ENCODE results near the gene BIRC6.
"Not testable (repeated sequence)": the region's sequence is repeated elsewhere in the genome, so short reads cannot be mapped to it uniquely, and the experiment has no call there.

Gene BIRC6

GRCh38 chr2:32356681-32357317 lies at the start of gene BIRC6:
Gene BIRC6, plus strand, starts transcription at chr2:32357023. Its CDS starts 139 bp downstream, at chr2:32357162.
- peak within 1 kb of the TSS; percentile 64 to 95 for H3K4me3 ChIP-seq (ENCODE audit: low read length in 2 of 2)
- H3K4me1 ChIP-seq (ENCODE audit: control insufficient read depth, insufficient read depth, low read length), result peaks cover 9% of the 10 kb centered on the region
- H3K36me3 ChIP-seq (ENCODE audit: control insufficient read depth in 2 of 2, insufficient read depth in 2 of 2, low read length in 2 of 2), result no peaks in the 10 kb centered on the region
- peak within 1 kb of the TSS; percentile 88 to 95 for H3K9ac ChIP-seq (ENCODE audit: low read length in 2 of 2)
- H3K27ac ChIP-seq (ENCODE audit: low read length), result peak within 1 kb of the TSS; percentile 92
- no peaks in the 10 kb centered on the region for H3K9me3 ChIP-seq (ENCODE audit: control insufficient read depth in 2 of 2, low read length in 2 of 2)
- no peaks in the 10 kb centered on the region for H3K27me3 ChIP-seq (ENCODE audit: control insufficient read depth in 1 of 2, insufficient read depth in 2 of 2, low read length in 2 of 2)

- no peaks in the 10 kb centered on the region for H3K9me3 ChIP-seq (ENCODE audit: control insufficient read depth in 2 of 2, low read length in 2 of 2)
- H3K27me3 ChIP-seq (ENCODE audit: control insufficient read depth in 1 of 2, insufficient read depth in 2 of 2, low read length in 2 of 2), result no peaks in the 10 kb centered on the region
- H3K27ac ChIP-seq (ENCODE audit: low read length), result no peak overlapping the region
- H3K9ac ChIP-seq (ENCODE audit: low read length in 2 of 2), result no peak overlapping the region
- H3K4me1 ChIP-seq (ENCODE audit: control insufficient read depth, insufficient read depth, low read length), result no peaks in the 10 kb centered on the region
- H3K36me3 ChIP-seq (ENCODE audit: control insufficient read depth in 2 of 2, insufficient read depth in 2 of 2, low read length in 2 of 2), result peaks cover 0 to 2% of the 10 kb centered on the region in 2 donors
- H3K4me3 ChIP-seq (ENCODE audit: low read length in 2 of 2), result no peak overlapping the region
These were observed 46.2 kb upstream of the BIRC6 start for GRCh38 chr2:32310577-32310976.

GRCh38 chr2:32314886-32315285 lies 41.9 kb upstream of the BIRC6 start:
- no peaks in the 10 kb centered on the region for H3K4me1 ChIP-seq (ENCODE audit: control insufficient read depth, insufficient read depth, low read length)

GRCh38 chr2:32328679-32329078 lies 28.1 kb upstream of the BIRC6 start:
- H3K4me3 ChIP-seq (ENCODE audit: low read length in 2 of 2); H3K27ac ChIP-seq (ENCODE audit: low read length); H3K4me1 ChIP-seq (ENCODE audit: control insufficient read depth, insufficient read depth, low read length); H3K9me3 ChIP-seq (ENCODE audit: control insufficient read depth in 2 of 2, low read length in 2 of 2); H3K36me3 ChIP-seq (ENCODE audit: control insufficient read depth in 2 of 2, insufficient read depth in 2 of 2, low read length in 2 of 2); H3K9ac ChIP-seq (ENCODE audit: low read length in 2 of 2); H3K27me3 ChIP-seq (ENCODE audit: control insufficient read depth in 1 of 2, insufficient read depth in 2 of 2, low read length in 2 of 2): not testable (repeated sequence)

More at GRCh38 chr2:32314886-32315285, 41.9 kb upstream of the BIRC6 start:
- H3K27ac ChIP-seq (ENCODE audit: low read length), result no peak overlapping the region
- H3K9me3 ChIP-seq (ENCODE audit: control insufficient read depth in 2 of 2, low read length in 2 of 2), result no peaks in the 10 kb centered on the region
- no peak overlapping the region for H3K9ac ChIP-seq (ENCODE audit: low read length in 2 of 2)
- H3K4me3 ChIP-seq (ENCODE audit: low read length in 2 of 2), result no peak overlapping the region
- H3K27me3 ChIP-seq (ENCODE audit: control insufficient read depth in 1 of 2, insufficient read depth in 2 of 2, low read length in 2 of 2), result no peaks in the 10 kb centered on the region
- H3K36me3 ChIP-seq (ENCODE audit: control insufficient read depth in 2 of 2, insufficient read depth in 2 of 2, low read length in 2 of 2), result peaks cover 0 to 2% of the 10 kb centered on the region in 2 donors

- H3K9ac ChIP-seq (ENCODE audit: low read length in 2 of 2); H3K9me3 ChIP-seq (ENCODE audit: control insufficient read depth in 2 of 2, low read length in 2 of 2); H3K4me3 ChIP-seq (ENCODE audit: low read length in 2 of 2); H3K4me1 ChIP-seq (ENCODE audit: control insufficient read depth, insufficient read depth, low read length); H3K27me3 ChIP-seq (ENCODE audit: control insufficient read depth in 1 of 2, insufficient read depth in 2 of 2, low read length in 2 of 2); H3K36me3 ChIP-seq (ENCODE audit: control insufficient read depth in 2 of 2, insufficient read depth in 2 of 2, low read length in 2 of 2); H3K27ac ChIP-seq (ENCODE audit: low read length): not testable (repeated sequence)
These were observed 27.4 kb upstream of the BIRC6 start for GRCh38 chr2:32329180-32329980.

GRCh38 chr2:32330136-32330535 lies 26.7 kb upstream of the BIRC6 start:
- no peaks in the 10 kb centered on the region for H3K36me3 ChIP-seq (ENCODE audit: control insufficient read depth in 2 of 2, insufficient read depth in 2 of 2, low read length in 2 of 2)
- H3K4me1 ChIP-seq (ENCODE audit: control insufficient read depth, insufficient read depth, low read length), result no peaks in the 10 kb centered on the region
- H3K9me3 ChIP-seq (ENCODE audit: control insufficient read depth in 2 of 2, low read length in 2 of 2), result no peaks in the 10 kb centered on the region
- H3K27ac ChIP-seq (ENCODE audit: low read length), result no peak overlapping the region
- no peak overlapping the region for H3K9ac ChIP-seq (ENCODE audit: low read length in 2 of 2)
- H3K27me3 ChIP-seq (ENCODE audit: control insufficient read depth in 1 of 2, insufficient read depth in 2 of 2, low read length in 2 of 2), result no peaks in the 10 kb centered on the region
- no peak overlapping the region for H3K4me3 ChIP-seq (ENCODE audit: low read length in 2 of 2)

GRCh38 chr2:32342801-32343200 lies 14.0 kb upstream of the BIRC6 start:
- no peaks in the 10 kb centered on the region for H3K36me3 ChIP-seq (ENCODE audit: control insufficient read depth in 2 of 2, insufficient read depth in 2 of 2, low read length in 2 of 2)
- no peaks in the 10 kb centered on the region for H3K9me3 ChIP-seq (ENCODE audit: control insufficient read depth in 2 of 2, low read length in 2 of 2)
- H3K4me3 ChIP-seq (ENCODE audit: low read length in 2 of 2), result no peak overlapping the region
- H3K4me1 ChIP-seq (ENCODE audit: control insufficient read depth, insufficient read depth, low read length), result no peaks in the 10 kb centered on the region
- H3K27ac ChIP-seq (ENCODE audit: low read length), result no peak overlapping the region
- H3K9ac ChIP-seq (ENCODE audit: low read length in 2 of 2), result no peak overlapping the region
- H3K27me3 ChIP-seq (ENCODE audit: control insufficient read depth in 1 of 2, insufficient read depth in 2 of 2, low read length in 2 of 2), result no peaks in the 10 kb centered on the region

- not testable (repeated sequence) for H3K4me3 ChIP-seq (ENCODE audit: low read length in 2 of 2); H3K9ac ChIP-seq (ENCODE audit: low read length in 2 of 2); H3K9me3 ChIP-seq (ENCODE audit: control insufficient read depth in 2 of 2, low read length in 2 of 2); H3K27me3 ChIP-seq (ENCODE audit: control insufficient read depth in 1 of 2, insufficient read depth in 2 of 2, low read length in 2 of 2); H3K27ac ChIP-seq (ENCODE audit: low read length); H3K4me1 ChIP-seq (ENCODE audit: control insufficient read depth, insufficient read depth, low read length); H3K36me3 ChIP-seq (ENCODE audit: control insufficient read depth in 2 of 2, insufficient read depth in 2 of 2, low read length in 2 of 2)
These were observed 6.0 kb upstream of the BIRC6 start for GRCh38 chr2:32350797-32351196.

GRCh38 chr2:32355976-32356680 lies 695 bp upstream of the BIRC6 start:
- Histone ChIP-seq H3K36me3 (ENCODE audit: control insufficient read depth in 2 of 2, insufficient read depth in 2 of 2, low read length in 2 of 2) (no peaks in the 10 kb centered on the region), H3K27ac (ENCODE audit: low read length) (peak overlapping the region; percentile 92), H3K9ac (ENCODE audit: low read length in 2 of 2) (peak overlapping the region; percentile 69 to 93), H3K27me3 (ENCODE audit: control insufficient read depth in 1 of 2, insufficient read depth in 2 of 2, low read length in 2 of 2) (no peaks in the 10 kb centered on the region), H3K9me3 (ENCODE audit: control insufficient read depth in 2 of 2, low read length in 2 of 2) (no peaks in the 10 kb centered on the region), H3K4me1 (ENCODE audit: control insufficient read depth, insufficient read depth, low read length) (peaks cover 6% of the 10 kb centered on the region), H3K4me3 (ENCODE audit: low read length in 2 of 2) (peak overlapping the region; percentile 64 to 95)

- Histone ChIP-seq H3K9me3 (ENCODE audit: control insufficient read depth in 2 of 2, low read length in 2 of 2) (no peaks in the 10 kb centered on the region), H3K4me3 (ENCODE audit: low read length in 2 of 2) (peak overlapping the region; percentile 87 to 95), H3K27me3 (ENCODE audit: control insufficient read depth in 1 of 2, insufficient read depth in 2 of 2, low read length in 2 of 2) (no peaks in the 10 kb centered on the region), H3K9ac (ENCODE audit: low read length in 2 of 2) (peak overlapping the region; percentile 88 to 95), H3K27ac (ENCODE audit: low read length) (peak overlapping the region; percentile 92), H3K4me1 (ENCODE audit: control insufficient read depth, insufficient read depth, low read length) (peaks cover 9% of the 10 kb centered on the region), H3K36me3 (ENCODE audit: control insufficient read depth in 2 of 2, insufficient read depth in 2 of 2, low read length in 2 of 2) (no peaks in the 10 kb centered on the region)
These were observed 691 bp downstream of the BIRC6 start for GRCh38 chr2:32357318-32358110.
